Epithelial cell of prostate (primary cell): ENCODE results near the gene DYNLRB2.

Source experiments
- DNase-seq: peaks from one replicate; pipeline ENCODE4 v3.0.0-alpha.2; 2011; ENCODE audit warnings: low read depth, low spot score
- H3K27ac ChIP-seq: fragments of 450-650 bp; 2 replicates; pipeline ENCODE4 v1.5.1; 2017; ENCODE audit warnings: mild to moderate bottlenecking

The DYNLRB2 gene

GRCh38 chr16:80592273-80592672 lies 51.5 kb downstream of the DYNLRB2 start:
- no peak for DNase-seq
- H3K27ac ChIP-seq = no peak overlapping the region

- no peak for DNase-seq
- H3K27ac ChIP-seq = no peak overlapping the region
Observed at GRCh38 chr16:80594756-80595155, 54.0 kb downstream of the DYNLRB2 start.

GRCh38 chr16:80596507-80597207 lies 55.9 kb downstream of the DYNLRB2 start:
- no peak for DNase-seq
- H3K27ac ChIP-seq = no peak overlapping the region

GRCh38 chr16:80599466-80599865 lies 58.7 kb downstream of the DYNLRB2 start:
- DNase-seq = no peak
- H3K27ac ChIP-seq = no peak overlapping the region
